Hepatocyte (in vitro differentiated cells): Measurements from ENCODE around the gene NTNG1. TPM values are rescaled to one million over a fixed set of nuclear protein-coding genes. Genes with fewer than 3 reads are reported as not detected.

Source experiments
- DNase-seq: peaks from one replicate; pipeline ENCODE4 v3.0.0-alpha.2; 2016; ENCODE audit warnings: low spot score
- H2AFZ ChIP-seq: fragments of 200-600 bp; sonication (generic); 2 replicates; pipeline ENCODE4 v1.6.0; 2016; ENCODE audit warnings: antibody characterized with exemption, mild to moderate bottlenecking
- H3K27ac ChIP-seq: fragments of 200-600 bp; sonication (generic); 2 replicates; pipeline ENCODE4 v1.5.1; 2016; ENCODE audit warnings: mild to moderate bottlenecking
- H3K27me3 ChIP-seq: fragments of 200-600 bp; sonication (generic); 2 replicates; pipeline ENCODE4 v1.6.1; 2016
- H3K36me3 ChIP-seq: fragments of 200-600 bp; sonication (generic); replicated peaks from 2 replicates; pipeline ENCODE4 v1.5.1; 2016; ENCODE audit warnings: low read depth; ENCODE audit not compliant: insufficient read depth
- H3K4me1 ChIP-seq: fragments of 200-600 bp; sonication (generic); 2 replicates; pipeline ENCODE4 v1.5.1; 2016; ENCODE audit warnings: mild to moderate bottlenecking, moderate library complexity; ENCODE audit not compliant: insufficient read depth
- H3K4me2 ChIP-seq: fragments of 200-600 bp; sonication (generic); 2 replicates; pipeline ENCODE4 v1.6.0; 2016
- H3K4me3 ChIP-seq: fragments of 200-600 bp; sonication (generic); 2 replicates; pipeline ENCODE4 v1.5.1; 2016; ENCODE audit warnings: mild to moderate bottlenecking
- H3K79me2 ChIP-seq: fragments of 200-600 bp; sonication (generic); 2 replicates; pipeline ENCODE4 v1.6.0; 2017; ENCODE audit warnings: mild to moderate bottlenecking
- H3K9me2 ChIP-seq: fragments of 200-600 bp; sonication (generic); replicated peaks from 2 replicates; pipeline ENCODE4 v1.6.0; 2017; ENCODE audit warnings: mild to moderate bottlenecking; ENCODE audit not compliant: insufficient read depth
- H3K9me3 ChIP-seq: fragments of 200-600 bp; sonication (generic); 2 replicates; pipeline ENCODE4 v1.5.1; 2016; ENCODE audit warnings: low read depth, mild to moderate bottlenecking
- H4K20me1 ChIP-seq: fragments of 200-600 bp; sonication (generic); 2 replicates; pipeline ENCODE4 v1.6.0; 2016; ENCODE audit warnings: mild to moderate bottlenecking; ENCODE audit not compliant: insufficient read depth, poor library complexity, severe bottlenecking
- EZH2 ChIP-seq: fragments of 200-600 bp; sonication (generic); IDR thresholded peaks from 2 replicates; pipeline ENCODE4 v1.6.1; 2016; ENCODE audit warnings: antibody characterized with exemption, mild to moderate bottlenecking, borderline replicate concordance
- EZH2phosphoT487 ChIP-seq: fragments of 200-600 bp; sonication (generic); IDR thresholded peaks from one replicate; pipeline ENCODE4 v1.6.1; 2018; ENCODE audit warnings: antibody characterized with exemption, mild to moderate bottlenecking, low read depth, moderate library complexity; ENCODE audit not compliant: unreplicated experiment, severe bottlenecking
- WGBS: methylation state at CpG from one replicate; pipeline ENCODE4 v1.1.6; 2016; ENCODE audit warnings: low lambda C conversion rate; ENCODE audit errors: missing lambda C conversion rate; 5-methylcytosine and 5-hydroxymethylcytosine counted together
- polyA plus RNA-seq: library from polyadenylated mRNA; unstranded; fragments of >200 nt; fragmentation: Nextera tagmentation; extraction: Ambion mirVana; gene quantifications from 2 replicates; pipeline ENCODE4 v1.2.1, GENCODE V29; 2016
- total RNA-seq: library from RNA; depleted of rRNA; stranded (reverse); fragments of >200 nt; gene quantifications from 2 replicates; pipeline ENCODE4 v1.2.3, GENCODE V29; 2014
- TF ChIP-seq, protein P1 (sequence below): fragments of 200-600 bp; sonication (generic); IDR thresholded peaks from 2 replicates; pipeline ENCODE4 v1.5.1; 2016; ENCODE audit warnings: antibody characterized with exemption, mild to moderate bottlenecking; ENCODE audit not compliant: poor library complexity

The NTNG1 gene
- total and polyA plus RNA-seq, 2 experiments from 2014 or later: 1.4 to 3.9 TPM

DNA sequence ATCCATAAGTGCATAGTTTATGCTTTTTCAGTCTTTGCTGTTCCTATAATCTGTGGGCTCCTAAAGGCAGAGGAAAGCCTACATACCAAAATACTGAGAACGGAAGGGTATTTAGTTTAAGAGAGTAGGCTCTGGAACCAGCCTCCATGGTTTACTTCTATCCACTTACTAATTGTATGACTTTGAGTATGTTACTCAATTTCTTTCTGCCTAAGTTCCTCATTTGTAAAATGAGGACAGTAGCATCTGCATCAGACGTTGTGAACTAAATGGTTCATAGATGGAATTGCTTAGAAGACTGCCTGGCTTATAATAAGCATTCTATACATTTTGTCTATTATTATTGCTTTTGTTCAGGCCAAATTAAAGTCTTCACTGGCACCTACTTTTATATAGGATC, 111.0 kb downstream of the NTNG1 start:
- 91% methylated on average over 2 of the region's 2 CpGs for WGBS
- TF ChIP-seq EZH2phosphoT487 (no peak), EZH2 (no peak)
- TF ChIP-seq, protein P1, sequence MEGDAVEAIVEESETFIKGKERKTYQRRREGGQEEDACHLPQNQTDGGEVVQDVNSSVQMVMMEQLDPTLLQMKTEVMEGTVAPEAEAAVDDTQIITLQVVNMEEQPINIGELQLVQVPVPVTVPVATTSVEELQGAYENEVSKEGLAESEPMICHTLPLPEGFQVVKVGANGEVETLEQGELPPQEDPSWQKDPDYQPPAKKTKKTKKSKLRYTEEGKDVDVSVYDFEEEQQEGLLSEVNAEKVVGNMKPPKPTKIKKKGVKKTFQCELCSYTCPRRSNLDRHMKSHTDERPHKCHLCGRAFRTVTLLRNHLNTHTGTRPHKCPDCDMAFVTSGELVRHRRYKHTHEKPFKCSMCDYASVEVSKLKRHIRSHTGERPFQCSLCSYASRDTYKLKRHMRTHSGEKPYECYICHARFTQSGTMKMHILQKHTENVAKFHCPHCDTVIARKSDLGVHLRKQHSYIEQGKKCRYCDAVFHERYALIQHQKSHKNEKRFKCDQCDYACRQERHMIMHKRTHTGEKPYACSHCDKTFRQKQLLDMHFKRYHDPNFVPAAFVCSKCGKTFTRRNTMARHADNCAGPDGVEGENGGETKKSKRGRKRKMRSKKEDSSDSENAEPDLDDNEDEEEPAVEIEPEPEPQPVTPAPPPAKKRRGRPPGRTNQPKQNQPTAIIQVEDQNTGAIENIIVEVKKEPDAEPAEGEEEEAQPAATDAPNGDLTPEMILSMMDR: no peak
- Histone ChIP-seq H3K9me3 (no peaks in the 10 kb centered on the region), H3K79me2 (no peaks in the 10 kb centered on the region), H3K27ac (no peak overlapping the region), H3K4me3 (no peak overlapping the region), H2AFZ (no peak overlapping the region), H3K4me1 (no peaks in the 10 kb centered on the region), H4K20me1 (no peaks in the 10 kb centered on the region), H3K36me3 (no peaks in the 10 kb centered on the region), H3K27me3 (no peaks in the 10 kb centered on the region), H3K4me2 (no peak overlapping the region), H3K9me2 (no peaks in the 10 kb centered on the region)
- no peak for DNase-seq

DNA sequence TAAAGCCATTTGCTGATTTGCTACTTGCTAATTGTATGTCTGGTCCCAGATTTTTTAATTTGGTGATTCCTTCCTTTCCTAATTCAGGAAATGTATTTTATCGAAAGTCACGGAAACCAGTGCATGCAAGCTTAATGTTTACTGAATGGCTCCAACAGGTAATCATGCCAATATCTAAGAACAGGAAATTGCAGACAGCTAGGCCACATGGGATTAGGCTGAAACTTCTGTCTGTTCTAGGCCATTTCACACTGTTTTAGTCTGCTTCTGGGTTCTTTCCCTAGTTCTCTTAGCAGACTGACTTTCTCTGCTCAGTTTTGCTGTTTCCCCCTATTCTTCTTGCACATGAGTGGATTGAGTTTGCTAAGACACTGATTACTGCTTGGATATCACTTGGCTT, 111.4 kb downstream of the NTNG1 start:
- no peaks in the 10 kb centered on the region for H3K4me1 ChIP-seq
- no peaks in the 10 kb centered on the region for H3K9me2 ChIP-seq
- no peaks in the 10 kb centered on the region for H4K20me1 ChIP-seq
- no peaks in the 10 kb centered on the region for H3K79me2 ChIP-seq
- H3K9me3 ChIP-seq: no peaks in the 10 kb centered on the region
- no peak for DNase-seq
- no peaks in the 10 kb centered on the region for H3K27me3 ChIP-seq
- WGBS: 93% methylated on average over 2 of the region's 2 CpGs
- no peak overlapping the region for H3K27ac ChIP-seq
- no peak overlapping the region for H2AFZ ChIP-seq
- TF ChIP-seq, protein P1: no peak
- TF ChIP-seq EZH2 (no peak), EZH2phosphoT487 (no peak)
- H3K4me3 ChIP-seq: no peak overlapping the region
- H3K36me3 ChIP-seq: no peaks in the 10 kb centered on the region
- no peak overlapping the region for H3K4me2 ChIP-seq

DNA sequence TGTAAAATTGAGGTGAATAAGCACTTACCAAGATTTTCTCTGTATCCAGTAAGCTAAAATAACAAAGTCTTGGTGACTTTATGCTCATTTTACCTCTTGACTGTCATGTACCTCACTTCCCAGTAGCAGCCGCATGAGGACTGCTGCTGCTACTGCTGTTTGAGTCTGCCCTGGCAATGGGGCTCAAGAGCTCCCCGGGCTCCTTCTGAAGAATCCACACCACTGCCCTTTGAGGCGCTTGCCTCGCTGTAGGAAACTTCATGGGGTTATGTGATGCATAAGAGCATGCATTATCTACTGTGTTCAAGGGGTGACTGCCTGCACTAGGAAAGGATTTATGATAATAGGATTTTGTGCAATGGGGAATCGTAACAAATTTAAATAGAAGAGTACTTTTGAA, 113.5 kb downstream of the NTNG1 start:
- TF ChIP-seq EZH2phosphoT487: no peak
- TF ChIP-seq EZH2: no peak
- TF ChIP-seq, protein P1: no peak
- Histone ChIP-seq H3K9me2 (no peaks in the 10 kb centered on the region), H3K36me3 (no peaks in the 10 kb centered on the region), H2AFZ (no peak overlapping the region), H3K4me2 (no peak overlapping the region), H3K27ac (no peak overlapping the region), H3K27me3 (no peaks in the 10 kb centered on the region), H3K4me3 (no peak overlapping the region), H3K4me1 (no peaks in the 10 kb centered on the region), H4K20me1 (no peaks in the 10 kb centered on the region), H3K79me2 (no peaks in the 10 kb centered on the region), H3K9me3 (no peaks in the 10 kb centered on the region)
- DNase-seq: no peak
- WGBS: 71% methylated on average over 5 of the region's 5 CpGs

DNA sequence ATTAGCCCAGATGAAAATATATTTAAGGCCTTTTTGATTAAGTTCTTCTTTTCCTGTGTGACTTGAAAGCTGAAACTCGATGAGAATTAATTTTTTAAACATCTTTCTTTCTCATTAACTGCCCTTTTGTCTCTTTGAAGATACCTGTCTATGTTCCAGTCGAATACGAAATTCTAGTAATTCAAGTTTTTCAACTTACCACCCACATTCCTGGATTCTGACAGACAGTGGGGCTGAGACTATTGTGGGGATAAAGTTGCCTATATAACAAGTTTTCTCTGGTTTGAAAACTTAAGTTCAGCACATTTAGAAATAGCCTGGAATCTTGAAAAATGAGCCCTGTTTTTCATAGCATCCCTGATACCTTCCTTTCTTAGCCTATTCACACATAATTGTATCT, 114.6 kb downstream of the NTNG1 start:
- H3K27ac ChIP-seq: no peak overlapping the region
- no peaks in the 10 kb centered on the region for H3K36me3 ChIP-seq
- H3K79me2 ChIP-seq: no peaks in the 10 kb centered on the region
- H3K4me3 ChIP-seq: no peak overlapping the region
- no peak overlapping the region for H2AFZ ChIP-seq
- no peaks in the 10 kb centered on the region for H3K4me1 ChIP-seq
- H3K9me2 ChIP-seq: no peaks in the 10 kb centered on the region
- H4K20me1 ChIP-seq: no peaks in the 10 kb centered on the region
- 75% methylated on average over 3 of the region's 3 CpGs for WGBS
- DNase-seq: no peak
- H3K9me3 ChIP-seq: no peaks in the 10 kb centered on the region
- no peak overlapping the region for H3K4me2 ChIP-seq
- no peak for TF ChIP-seq EZH2phosphoT487
- TF ChIP-seq EZH2: no peak
- TF ChIP-seq, protein P1: no peak
- no peaks in the 10 kb centered on the region for H3K27me3 ChIP-seq
